ENCODE data around the gene TSBP1. TPM values are rescaled to one million over a fixed set of nuclear protein-coding genes. Genes with fewer than 3 reads are reported as not detected.

Gene TSBP1
- total RNA-seq, 1 experiment from 2014 or later, result not detected

- H4K91ac ChIP-seq (ENCODE audit: insufficient read length, low read depth, low read length), result no peak overlapping the region
- H3K27ac Mint-ChIP-seq, result no peak overlapping the region
- no peak overlapping the region for H4K8ac ChIP-seq (replicated peaks; ENCODE audit: insufficient read length, low read depth, low read length)
- H3K4me1 ChIP-seq (ENCODE audit: insufficient read depth, low read length), result no peaks in the 10 kb centered on the region; the same call in 1 of the 2 replicates
- no peak overlapping the region for H2BK15ac ChIP-seq (ENCODE audit: low read depth, low read length)
- no peaks in the 10 kb centered on the region for H3K23me2 ChIP-seq (ENCODE audit: insufficient read length, low read depth, low read length, poor library complexity, severe bottlenecking)
- H3K79me2 ChIP-seq (ENCODE audit: insufficient read depth, low read length), result no peaks in the 10 kb centered on the region
- TF ChIP-seq CTCF (conservative IDR thresholded peaks at IDR 0.05), result no peak
- no peak overlapping the region for H3K23ac ChIP-seq (ENCODE audit: insufficient read length, low read depth, low read length)
- no peak overlapping the region for H4K5ac ChIP-seq (ENCODE audit: insufficient read length, low read depth, low read length)
- no peak overlapping the region for H2BK120ac ChIP-seq (ENCODE audit: low read depth, low read length, poor library complexity, severe bottlenecking)
- H2AK5ac ChIP-seq (ENCODE audit: insufficient read length, low read length), result no peak overlapping the region
- no peak overlapping the region for H2BK20ac ChIP-seq (ENCODE audit: low read depth, low read length, poor library complexity, severe bottlenecking)
- H3K9me3 Mint-ChIP-seq, result peaks cover 11 to 20% of the 10 kb centered on the region in 2 experiments
- no peak overlapping the region for H2AFZ ChIP-seq (ENCODE audit: low read length)
- peaks cover 0 to 17% (median 6%) of the 10 kb centered on the region in 3 experiments; a peak in 5 of 7 replicates for H3K36me3 Mint-ChIP-seq (ENCODE audit: insufficient read depth in 1 of 3, low read depth in 3 of 3)
- H3K9ac ChIP-seq (ENCODE audit: extremely low read depth, insufficient read length, low read length), result no peak overlapping the region
- H3K4me2 ChIP-seq (ENCODE audit: insufficient read depth, insufficient read length, low read length), result no peak overlapping the region
- DNase-seq, result no peak
- no peaks in the 10 kb centered on the region; the same call in 1 of the 2 replicates for H3K27me3 Mint-ChIP-seq (ENCODE audit: low read depth)
- no peak overlapping the region for H3K27ac ChIP-seq (ENCODE audit: insufficient read length, low read depth, low read length)
- H2BK5ac ChIP-seq (ENCODE audit: insufficient read length, low read length), result no peak overlapping the region
- H3K14ac ChIP-seq (ENCODE audit: insufficient read depth, low read length), result no peak overlapping the region
- no peaks in the 10 kb centered on the region for H3K79me1 ChIP-seq (ENCODE audit: insufficient read depth, low read depth, low read length, poor library complexity, severe bottlenecking)
- no peak overlapping the region for H3K4me3 Mint-ChIP-seq
- H3K56ac ChIP-seq (ENCODE audit: insufficient read length, low read depth, low read length), result no peak overlapping the region
- H3T11ph ChIP-seq (ENCODE audit: low read length), result no peak overlapping the region
- H3K4ac ChIP-seq (ENCODE audit: low read depth, low read length), result no peak overlapping the region
- no peak overlapping the region for H3K18ac ChIP-seq (ENCODE audit: insufficient read length, low read depth, low read length)
- peaks cover 12 to 21% of the 10 kb centered on the region in 2 experiments for H3K4me1 Mint-ChIP-seq
- H3K9me3 ChIP-seq (ENCODE audit: control insufficient read depth, low read depth, low read length), result no peaks in the 10 kb centered on the region
- no CpG with 5 or more reads among the region's 2 CpGs for WGBS (ENCODE audit: extremely low coverage, insufficient read length, low lambda C conversion rate)
- H3K27me3 ChIP-seq (ENCODE audit: insufficient read depth, low read length), result no peaks in the 10 kb centered on the region
- no peaks in the 10 kb centered on the region for H4K20me1 ChIP-seq (ENCODE audit: control insufficient read depth, insufficient read depth, insufficient read length)
- H2BK12ac ChIP-seq (ENCODE audit: insufficient read length, low read depth, low read length), result no peak overlapping the region
Measured at GRCh38 chr6:32252331-32253009, 119.2 kb downstream of the TSBP1 start.

All from H9 (cell line).